Measurements from ENCODE around the gene AAMP.

GRCh38 chr2:218289639-218290315 is 19.8 kb upstream of the AAMP start:
- TF ChIP-seq CTCF (IDR thresholded peaks at IDR 0.05; ENCODE audit: poor library complexity), result no peak
- TF ChIP-seq EZH2 (IDR thresholded peaks at IDR 0.05; ENCODE audit: borderline replicate concordance), result no peak
- no peak for TF ChIP-seq EZH2phosphoT487 (IDR thresholded peaks at IDR 0.05; ENCODE audit: low read depth, severe bottlenecking, unreplicated experiment)

All from hepatocyte (in vitro differentiated cells).